RPMI7951 (cell line): ENCODE measurements around the gene KNSTRN. TPM values are rescaled to one million over a fixed set of nuclear protein-coding genes. Genes with fewer than 3 reads are reported as not detected.

Experiments
- DNase-seq: peaks from one replicate; pipeline ENCODE4 v3.0.0-alpha.2; 2012; ENCODE audit warnings: low read depth
- total RNA-seq: library from RNA; depleted of rRNA; stranded (reverse); fragments of >200 nt; shearing (Covaris generic); gene quantifications from 2 replicates; pipeline ENCODE4 v1.2.3, GENCODE V29; 2014

KNSTRN gene
- total RNA-seq, 1 experiment from 2014 or later: 186 TPM

DNA sequence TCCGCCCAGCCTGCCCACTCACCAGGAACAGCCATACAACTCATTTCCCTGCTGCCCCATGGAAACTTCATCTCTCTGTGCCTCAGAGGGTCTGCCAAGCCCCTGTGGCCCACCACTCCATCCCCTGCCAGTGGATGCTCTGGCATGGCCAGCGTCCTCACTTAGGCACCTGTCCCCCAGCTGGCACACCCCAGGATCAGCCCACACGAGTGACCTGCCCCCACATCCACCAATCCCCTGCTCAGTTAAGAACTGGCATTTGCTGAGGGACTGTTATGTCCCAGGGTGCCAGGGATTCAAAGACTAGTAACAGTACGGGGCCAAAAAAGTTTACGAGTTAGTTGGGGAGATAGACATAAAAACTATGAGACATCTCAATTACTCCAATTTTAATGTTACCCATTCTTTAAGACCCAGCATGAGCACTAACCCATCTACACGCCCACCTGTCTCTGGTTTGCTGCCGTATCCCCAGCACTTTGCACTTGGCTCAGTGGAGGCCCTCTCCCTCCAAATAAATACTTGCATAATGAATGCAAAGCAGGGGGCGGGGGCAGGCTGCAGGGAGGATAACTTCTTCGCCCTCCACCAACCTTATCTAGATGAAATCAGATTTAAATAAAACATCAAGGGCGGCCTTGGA is 46.7 kb downstream of the KNSTRN start:
- no peak for DNase-seq

DNA sequence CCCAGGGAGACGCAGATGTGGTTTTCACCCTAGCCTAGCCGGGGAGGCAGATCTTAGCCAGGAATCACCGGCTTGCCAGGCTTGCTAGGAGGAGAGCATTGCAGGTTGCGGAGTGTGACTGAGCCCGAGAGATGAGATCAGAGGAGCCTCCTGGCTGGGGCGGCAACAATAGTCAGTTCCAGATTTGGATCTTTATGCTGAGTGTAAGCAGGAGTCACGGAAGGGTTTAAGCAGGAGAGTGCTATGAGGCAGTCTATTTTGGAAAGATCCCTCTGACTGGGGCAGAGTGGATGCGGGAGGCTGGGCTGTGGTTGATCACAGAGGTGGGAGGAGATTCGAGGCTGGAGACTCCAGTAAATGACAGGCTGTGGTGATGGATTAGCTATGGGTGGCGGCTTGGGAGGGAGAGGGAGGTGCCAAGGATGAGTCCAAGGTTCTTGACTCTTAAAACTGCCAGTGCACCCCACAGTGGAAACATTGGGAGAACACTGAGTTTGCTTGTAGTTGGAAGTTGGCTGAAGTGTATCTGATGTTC is 47.8 kb downstream of the KNSTRN start:
- DNase-seq: peak; percentile 76

DNA sequence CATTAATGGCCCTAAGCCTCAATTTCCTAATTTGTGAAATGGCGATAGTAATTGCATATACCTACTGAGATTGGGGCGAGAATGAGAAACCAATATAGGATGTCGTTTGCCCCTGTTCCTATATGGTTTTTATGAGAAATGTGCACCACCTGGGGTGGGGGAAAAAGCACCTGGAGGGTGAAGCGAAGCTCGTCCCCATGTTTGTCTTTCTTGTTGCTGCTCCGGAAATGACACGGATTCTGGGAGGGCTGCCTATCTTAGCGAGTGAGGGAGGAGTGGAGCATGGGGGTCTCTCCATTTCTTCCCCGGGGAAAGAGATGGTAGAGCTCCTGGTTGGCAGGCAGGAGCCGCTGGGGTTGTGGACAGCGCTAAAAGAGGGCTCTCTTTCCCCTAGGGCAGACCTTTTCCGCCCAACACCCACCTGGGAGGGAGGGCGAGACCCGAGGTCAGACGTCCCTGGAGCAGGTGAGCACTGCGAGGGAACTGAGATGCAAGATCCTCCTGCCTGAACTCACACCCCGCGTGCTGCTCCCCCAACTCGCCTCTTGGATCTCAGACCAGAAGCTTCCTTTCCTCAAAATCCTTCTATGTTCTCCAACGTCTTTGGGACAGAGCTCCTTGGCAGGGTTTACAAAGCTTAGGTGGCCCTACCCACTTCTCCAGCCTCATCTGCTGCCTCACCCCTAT is 52.6 kb downstream of the KNSTRN start:
- no peak for DNase-seq

DNA sequence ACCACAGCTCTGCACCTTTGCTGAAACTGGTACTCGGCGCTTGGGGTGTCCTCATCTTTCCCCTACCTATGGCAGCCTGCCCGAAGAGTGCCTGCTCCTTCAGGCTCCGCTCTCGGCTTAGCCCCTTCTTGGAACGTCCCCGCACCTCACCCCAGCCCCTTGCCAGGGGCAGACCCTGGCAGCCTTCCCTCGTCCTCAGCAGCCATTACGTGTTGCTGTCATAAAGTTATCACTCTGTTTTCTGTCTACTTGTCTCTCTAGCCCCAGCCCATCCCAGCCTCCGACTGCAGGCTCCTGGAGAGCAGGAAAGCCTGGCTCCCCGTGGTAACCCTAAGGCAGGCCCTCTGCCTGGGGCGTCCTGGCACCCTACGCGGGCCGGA is 53.2 kb downstream of the KNSTRN start:
- no peak for DNase-seq

DNA sequence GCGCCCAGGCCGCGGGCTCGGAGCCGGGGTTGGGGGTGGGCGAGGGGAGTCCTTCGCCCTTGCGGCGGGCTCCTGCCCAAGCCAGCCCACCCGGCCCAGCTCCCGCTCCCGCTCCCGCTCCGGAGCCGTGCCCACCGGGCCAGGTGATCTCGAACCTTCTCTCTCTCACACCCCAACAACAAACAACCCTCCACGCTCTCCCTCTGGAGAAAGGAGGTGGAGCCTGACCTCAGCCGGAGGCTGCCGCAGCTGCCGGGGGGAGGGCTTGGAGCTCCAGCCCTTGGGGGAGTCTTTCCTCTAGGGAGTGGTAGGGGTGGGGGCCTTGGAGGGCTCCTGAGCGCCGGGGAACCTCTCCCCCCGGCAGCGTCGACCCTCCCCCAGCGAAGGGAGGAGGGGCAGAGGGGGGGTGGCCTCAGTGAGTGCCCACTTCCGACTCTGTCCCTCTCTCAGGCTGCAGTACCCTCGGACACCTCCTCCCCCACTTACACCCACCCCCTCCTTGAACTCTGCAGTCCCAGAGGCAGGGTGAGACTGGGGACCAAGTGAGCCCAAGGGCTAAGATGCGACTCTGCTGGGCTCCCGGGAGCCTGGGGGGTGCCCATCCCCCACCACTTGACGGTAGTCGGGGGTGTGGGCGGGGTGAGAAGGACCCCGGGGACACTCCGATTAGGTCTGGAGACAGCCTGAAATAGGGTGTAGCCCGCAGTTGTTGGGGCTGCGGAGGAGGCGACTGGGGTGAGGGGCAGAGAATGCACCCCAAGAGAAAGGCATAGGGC is 53.8 kb downstream of the KNSTRN start:
- DNase-seq: no peak

DNA sequence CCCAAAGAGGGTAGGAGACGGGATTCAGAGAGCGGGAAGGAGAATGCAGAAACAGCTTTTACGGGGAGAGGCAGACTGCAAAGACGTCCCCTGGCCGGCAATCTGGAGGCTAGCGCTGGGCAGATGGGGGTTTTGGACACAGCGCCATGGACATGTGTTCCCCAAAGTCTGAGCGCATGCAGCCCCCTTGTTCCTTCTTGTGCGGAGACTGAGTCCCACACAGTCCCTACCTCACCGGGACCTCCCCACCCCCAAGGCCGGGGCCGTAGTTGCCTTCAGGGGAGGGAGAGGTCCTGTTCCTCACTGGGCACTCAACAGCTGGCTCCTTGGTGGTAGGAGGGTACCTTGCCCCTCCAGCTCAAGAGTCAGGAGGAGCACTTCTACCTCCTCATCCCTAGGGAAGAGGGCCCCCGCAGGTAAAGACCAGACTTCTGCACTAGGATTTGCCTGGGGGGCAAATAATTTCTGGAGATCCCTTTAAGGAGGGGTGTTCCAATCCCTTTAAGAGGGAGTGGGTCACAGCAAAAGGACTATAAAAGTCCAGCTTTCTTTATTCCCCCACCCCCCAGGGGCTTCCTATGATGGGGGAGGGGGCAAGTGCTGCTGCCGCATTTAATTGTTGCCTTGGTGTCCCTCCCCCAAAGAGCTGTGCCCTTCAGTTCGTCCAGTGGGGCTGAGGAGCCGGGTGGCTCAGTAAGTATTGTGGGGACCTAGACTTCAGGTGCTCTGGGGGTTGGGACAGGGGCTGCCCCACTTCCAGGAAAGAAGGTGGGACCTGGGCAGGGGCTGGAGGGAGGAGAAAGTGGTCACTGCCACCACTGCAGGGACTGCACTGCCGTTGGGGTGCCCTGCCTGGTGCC is 54.6 kb downstream of the KNSTRN start:
- no peak for DNase-seq

DNA sequence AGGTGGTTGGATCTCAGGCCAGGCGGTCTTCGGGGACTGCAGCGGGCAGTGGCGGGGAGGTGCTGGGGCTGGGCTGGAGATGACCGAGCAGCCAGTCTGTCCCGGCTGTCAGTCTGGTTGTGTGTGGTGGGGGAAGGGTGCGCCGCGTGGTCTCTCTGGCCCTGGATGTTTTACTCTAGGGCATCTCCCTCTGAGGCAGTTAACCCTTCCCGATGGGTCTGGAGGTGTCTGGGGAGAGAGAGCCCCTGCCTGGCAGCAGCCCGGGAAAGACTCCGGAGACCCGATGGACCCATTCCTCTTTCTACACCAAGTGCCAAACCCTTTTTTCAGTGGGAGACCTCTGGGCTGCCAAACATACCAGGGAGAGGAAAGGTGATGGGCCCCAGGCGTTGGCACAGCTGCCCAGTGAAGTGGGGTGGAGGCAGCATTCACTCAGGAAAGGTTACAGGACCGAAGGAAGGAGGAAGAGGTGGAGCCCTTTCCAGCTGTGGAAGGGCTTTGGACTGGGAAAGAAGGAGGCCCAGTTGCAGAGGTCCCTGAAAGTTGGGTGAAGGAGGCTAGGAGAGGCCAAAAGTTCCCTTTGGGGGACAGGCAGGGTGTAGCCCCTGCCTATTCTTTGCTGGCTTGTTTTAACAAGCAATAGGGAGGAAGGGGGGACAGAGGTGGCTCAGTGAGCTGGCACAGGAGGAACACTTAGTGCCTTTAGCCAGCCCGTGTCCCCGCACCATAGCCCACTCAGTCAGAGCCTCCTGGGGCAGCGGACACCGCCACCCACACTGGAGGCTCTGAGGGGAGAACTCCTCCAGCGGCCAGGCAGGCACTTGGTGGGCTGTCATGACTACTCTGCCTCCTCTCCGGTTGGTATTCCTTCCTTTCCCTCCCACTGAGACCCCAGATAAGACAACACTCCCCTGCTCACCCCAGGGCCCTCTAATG is 55.5 kb downstream of the KNSTRN start:
- DNase-seq: no peak

DNA sequence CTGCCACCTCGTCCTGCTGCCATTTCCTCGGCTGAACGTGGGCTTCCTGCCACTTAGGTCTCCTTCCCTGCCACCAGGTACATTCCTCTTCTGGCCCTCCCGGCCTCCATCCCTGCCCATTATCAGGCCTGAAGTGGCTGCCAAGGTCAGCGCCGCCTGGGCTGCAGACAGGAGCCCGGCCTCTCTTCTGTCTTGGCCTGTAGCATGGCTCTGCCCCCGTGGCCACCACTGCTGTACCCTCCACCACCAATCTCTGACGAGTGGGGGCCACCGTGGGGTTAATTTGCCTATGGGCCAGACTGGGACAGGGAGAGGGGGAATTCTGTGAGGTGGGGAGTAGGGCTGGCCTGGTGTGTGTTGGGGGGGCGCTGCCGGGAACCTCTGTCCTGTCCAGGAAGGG is 56.2 kb downstream of the KNSTRN start:
- DNase-seq: no peak

DNA sequence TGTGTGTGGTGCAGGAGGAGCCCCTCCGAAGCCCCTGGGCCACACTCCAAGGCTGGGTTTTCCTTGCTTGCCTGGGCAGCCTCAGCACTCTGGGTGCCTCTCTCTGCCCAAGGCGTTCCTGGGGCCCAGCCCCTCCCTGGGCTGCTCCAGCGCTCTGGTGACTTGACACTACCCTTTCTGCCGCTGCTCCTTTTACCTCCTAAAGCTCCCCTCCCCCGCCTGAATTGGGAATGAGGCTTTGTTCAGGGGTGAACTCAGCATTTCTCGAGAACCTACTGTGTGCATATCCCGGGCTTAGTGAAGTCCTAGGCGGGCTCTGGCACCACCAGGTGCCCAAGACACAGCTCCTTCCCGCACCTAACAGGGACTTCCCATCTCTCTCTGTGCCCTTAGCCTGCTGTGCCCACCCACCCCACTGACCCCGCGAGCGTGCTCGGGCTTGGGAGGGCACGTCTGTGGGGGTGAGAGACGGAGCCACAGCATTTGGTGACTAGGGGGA is 57.0 kb downstream of the KNSTRN start:
- DNase-seq: no peak

DNA sequence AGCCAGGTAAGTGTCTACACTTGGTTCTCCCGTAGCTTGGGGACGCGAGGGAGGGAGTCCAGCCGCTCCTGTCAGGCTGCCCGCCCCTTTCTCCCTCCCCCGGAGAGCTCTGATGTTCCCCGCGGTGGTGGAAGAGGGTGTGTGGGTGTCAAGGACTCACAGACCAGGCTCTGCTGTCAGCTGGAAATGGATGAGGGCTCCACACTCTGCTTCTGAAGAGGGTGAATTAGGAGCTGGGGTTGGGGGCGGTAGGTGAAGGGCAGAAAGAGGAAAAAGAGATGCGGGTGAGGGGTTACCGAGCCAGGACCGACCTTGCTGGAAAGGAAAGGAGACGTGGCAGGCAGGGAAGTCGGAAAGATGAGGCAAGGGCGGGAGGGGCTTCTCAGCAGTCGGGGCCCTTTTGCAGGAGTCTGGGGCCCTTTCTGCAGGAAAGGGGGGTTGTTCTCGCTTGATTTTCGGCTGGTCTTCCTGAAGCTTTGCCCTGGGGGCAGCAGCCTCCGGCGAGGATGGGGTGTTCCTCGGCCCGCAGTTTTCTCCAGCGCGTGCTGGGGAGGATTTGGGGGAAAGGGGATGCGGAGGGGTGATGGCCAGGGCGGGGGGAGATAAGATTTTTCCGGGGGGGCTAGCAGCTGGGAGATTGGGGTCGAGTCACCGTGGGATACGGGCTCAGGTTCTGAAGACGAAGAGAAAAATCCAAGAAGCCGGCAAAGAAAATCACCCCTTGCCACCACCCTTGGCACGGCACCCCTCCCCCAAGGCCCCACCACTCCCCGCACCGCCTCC is 57.6 kb downstream of the KNSTRN start:
- DNase-seq: peak; percentile 60

DNA sequence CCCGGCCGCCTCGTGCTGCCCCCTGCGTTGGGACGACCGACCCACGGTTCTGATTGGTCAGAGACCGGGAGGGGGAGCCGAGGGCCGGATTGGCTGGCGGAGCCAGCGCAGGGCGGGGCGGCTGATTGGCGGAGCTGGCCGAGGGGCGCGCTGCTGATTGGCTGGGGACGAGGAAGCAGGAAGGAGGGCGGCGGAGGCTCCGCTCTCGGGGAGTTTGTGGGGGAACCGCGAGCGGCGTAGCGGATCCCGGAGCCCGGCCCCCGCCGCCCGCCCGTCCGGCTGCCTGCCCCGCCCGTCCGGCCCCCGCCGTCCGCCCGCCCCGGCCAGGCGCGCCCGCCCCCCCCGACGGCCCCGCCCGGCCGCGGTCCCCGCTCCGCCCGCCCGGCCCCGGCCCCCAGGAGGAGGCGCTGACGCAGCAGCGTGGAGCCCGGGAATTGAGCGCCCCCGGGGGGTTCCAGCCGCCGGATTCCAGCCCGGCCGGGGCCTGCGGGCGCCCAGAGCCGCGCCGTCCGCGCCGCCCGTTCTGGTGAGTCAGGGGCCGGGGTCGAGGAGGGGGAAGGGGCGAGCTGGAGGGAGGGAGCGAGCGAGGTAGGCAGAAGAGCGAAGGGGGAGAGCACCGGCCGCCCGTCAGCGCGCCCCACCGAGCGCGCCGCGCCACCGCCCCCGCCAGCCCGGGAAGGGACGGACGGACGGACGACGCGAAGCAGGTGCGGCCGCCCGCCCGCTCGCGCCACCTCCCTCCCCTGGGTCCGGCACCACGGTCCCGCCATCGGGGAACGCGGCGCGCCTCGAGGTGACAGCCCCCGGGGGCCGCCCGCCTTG is 58.4 kb downstream of the KNSTRN start, which contains the start of gene BAHD1:
Gene BAHD1, plus strand, starts transcription at position 211 of the 822 bp plus-strand sequence. CDS start 17,512 bp downstream, outside the sequence.
- peak; percentile 94 for DNase-seq

DNA sequence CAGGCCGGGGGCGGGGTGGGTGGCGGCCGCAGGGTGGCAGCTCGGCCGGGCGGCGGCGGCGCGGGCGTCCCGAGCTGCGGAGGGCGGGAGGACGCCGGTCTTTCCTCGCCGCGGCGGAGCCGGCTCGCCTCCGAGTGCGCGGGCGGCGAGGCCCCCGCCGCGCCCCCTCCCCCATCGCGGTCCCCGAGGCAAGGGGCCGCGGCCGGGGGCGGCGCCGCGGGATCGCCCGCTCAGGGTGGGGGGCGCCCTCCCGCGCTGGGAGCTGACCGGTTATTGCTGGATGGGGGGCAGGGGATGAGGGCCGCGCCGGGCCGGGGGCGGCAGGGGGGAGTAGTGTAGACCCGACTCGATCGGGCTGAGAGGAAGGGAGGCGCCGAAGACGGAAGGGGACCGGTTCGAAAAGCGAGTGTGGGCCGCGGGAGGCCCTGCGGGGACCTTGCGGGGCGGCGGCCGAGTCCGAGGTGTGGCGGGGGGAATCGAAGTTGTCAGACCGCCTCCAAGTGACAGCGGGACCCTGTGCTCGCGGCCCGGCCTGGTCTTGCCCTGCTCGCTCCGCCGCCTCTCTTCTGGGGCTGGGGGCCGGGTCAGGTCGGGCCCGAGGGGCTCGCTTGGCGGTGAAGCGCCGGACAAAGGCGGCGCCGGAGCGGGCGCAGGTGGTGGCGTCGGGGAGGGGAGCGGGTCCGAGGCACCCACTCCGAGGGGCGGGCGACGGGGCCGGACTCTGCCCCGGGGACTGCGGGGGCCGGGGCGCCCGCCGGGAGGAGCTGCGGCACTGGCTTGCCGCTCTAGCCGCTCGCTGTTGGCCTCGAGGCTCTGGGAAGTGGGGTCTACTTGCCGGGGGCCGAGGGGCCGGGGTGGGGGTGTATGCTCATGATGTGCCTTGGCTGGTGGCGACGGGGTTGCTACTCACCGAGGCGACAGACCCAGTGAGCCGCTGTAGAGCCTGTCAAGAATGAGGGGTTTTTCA is 59.3 kb downstream of the KNSTRN start:
- no peak for DNase-seq

DNA sequence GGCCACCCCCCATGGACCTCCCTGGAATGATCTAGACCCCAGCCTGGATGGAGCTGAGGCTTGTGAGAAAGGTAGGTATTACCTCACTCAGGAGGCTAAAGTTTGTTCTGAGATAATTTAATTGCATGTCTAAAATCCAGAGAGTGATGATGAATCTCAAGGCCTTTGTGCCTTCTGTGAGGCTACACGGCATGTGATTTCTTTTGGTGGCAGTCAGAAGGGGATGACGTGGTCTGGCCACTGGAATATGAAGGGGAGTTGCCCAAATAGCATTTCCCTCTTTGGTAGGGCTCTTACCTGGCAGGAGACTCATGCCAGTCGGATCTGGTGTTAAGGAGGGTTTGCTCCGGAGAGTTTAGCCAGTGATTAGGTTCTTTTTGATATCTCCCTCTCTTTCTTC is 60.7 kb downstream of the KNSTRN start:
- DNase-seq: no peak

DNA sequence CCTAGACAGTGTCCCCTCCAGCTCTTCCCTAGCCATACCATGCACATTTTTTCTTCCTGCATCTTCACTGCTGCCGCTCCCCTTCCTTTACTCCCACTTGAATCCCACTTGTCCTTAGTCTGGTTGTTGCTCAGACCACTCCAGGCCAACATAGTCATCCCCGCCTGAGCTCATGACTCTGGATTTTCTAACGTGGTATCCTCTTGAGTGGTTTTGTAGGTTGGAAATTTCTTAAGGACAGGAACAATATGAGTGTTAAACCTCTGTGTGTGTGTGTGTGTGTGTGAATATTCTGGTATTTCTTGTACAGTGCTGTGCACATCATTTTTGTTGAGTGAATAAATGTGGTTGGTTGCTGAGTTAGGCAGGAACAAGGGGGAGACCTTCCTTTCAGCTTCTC is 61.3 kb downstream of the KNSTRN start:
- DNase-seq: no peak
